H1 (cell line): ENCODE data around the gene PRXL2B. TPM values are rescaled to one million over a fixed set of nuclear protein-coding genes. Genes with fewer than 3 reads are reported as not detected.

Source experiments
- polyA plus RNA-seq, 7 experiments: library from polyadenylated mRNA; depleted of rRNA in 3 of 7; stranded (reverse) in 5 of 7; unstranded in 2 of 7; fragments of >200 nt in 5 of 7; fragments of 200-250 nt in 2 of 7; gene quantifications; 1 replicate in 5 of 7; 2 replicates in 1 of 7; 4 replicates in 1 of 7; pipeline versions ENCODE4 v1.2.1 to v1.2.3, GENCODE V29; 2011 to 2013; ENCODE audit warnings: missing spikeins in 2 of 7, mixed read lengths in 2 of 7
- total RNA-seq: library from RNA; stranded (reverse); fragmentation: NEBNext Ultra II Directional; extraction: Animal tissue kit (Norgen Biotek cat#: 25700); gene quantifications from 2 replicates; pipeline ENCODE4 v1.2.1, GENCODE V29; 2021
- TF ChIP-seq, protein P1 (sequence below): IDR thresholded peaks from 2 replicates; pipeline ENCODE4 v1.6.1; 2012; ENCODE audit warnings: inconsistent platforms

Gene PRXL2B
- total and polyA plus RNA-seq, 2 of the 8 experiments (the other 6 are each of a cell fraction or from before 2014, with no cell fraction given), result 35.3 to 46.0 TPM

DNA sequence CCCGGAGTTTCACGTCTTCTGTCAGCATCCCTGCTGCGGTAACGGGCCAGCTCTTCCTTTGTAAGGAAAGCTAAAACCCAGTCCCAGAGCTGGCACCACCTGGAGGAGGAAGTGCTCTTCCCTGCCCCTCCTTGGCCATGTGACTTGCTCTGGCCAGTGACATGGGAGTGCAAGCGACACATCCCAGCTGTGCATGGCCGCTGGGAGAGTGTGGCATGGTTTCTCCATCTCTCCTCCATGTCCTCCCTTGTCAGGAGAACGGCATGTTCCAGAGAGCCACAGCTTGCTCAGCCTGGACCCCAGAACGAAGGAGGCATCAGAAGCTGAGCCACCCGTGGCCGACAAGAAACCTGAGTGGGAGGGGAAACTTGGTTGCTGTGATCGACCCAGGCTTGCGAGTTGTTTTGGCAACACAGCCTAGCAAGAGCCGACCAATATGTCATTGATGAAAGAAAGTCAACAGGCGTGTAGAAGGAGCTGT, 2.7 kb upstream of the PRXL2B start (continued):
- TF ChIP-seq, protein P1, sequence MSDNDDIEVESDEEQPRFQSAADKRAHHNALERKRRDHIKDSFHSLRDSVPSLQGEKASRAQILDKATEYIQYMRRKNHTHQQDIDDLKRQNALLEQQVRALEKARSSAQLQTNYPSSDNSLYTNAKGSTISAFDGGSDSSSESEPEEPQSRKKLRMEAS, result peak; percentile 56
